Heart right ventricle (tissue), 16 donors: Measurements from ENCODE around the gene PCBP4. TPM values are rescaled to one million over a fixed set of nuclear protein-coding genes. Genes with fewer than 3 reads are reported as not detected.

Experiments
- ATAC-seq, 8 donors: fragments of 200-7000 bp; cut with Tn5 transposase; one replicate each; pipeline ENCODE4 v1.9.1; 2020; ENCODE audit warnings: mild to moderate bottlenecking in 8 of 8, moderate library complexity in 8 of 8, moderate number of reproducible peaks in 1 of 8
- DNase-seq, 2 donors: peaks; one replicate each; pipeline ENCODE4 v3.0.0-alpha.2; 2020
- H3K27ac ChIP-seq, 10 donors: fragments of 200-600 bp; sonication (generic) in 2 of 10; one replicate each; pipeline versions ENCODE4 v1.5.0 to v1.8.0; 2020 to 2022; ENCODE audit warnings: mild to moderate bottlenecking in 3 of 10
- H3K27me3 ChIP-seq, 7 donors: fragments of 200-600 bp; one replicate each; pipeline ENCODE4 v1.8.0; 2021 to 2022; ENCODE audit warnings: mild to moderate bottlenecking in 2 of 7
- H3K36me3 ChIP-seq, 9 donors: fragments of 200-600 bp; sonication (generic) in 1 of 9; one replicate each; pipeline versions ENCODE4 v1.5.0 to v1.8.0; 2020 to 2022; ENCODE audit warnings: mild to moderate bottlenecking in 2 of 9
- H3K4me1 ChIP-seq, 9 donors: fragments of 200-600 bp; sonication (generic) in 1 of 9; one replicate each; pipeline versions ENCODE4 v1.5.0 to v1.8.0; 2020 to 2022; ENCODE audit warnings: mild to moderate bottlenecking in 4 of 9
- H3K4me3 ChIP-seq, 10 donors: fragments of 200-600 bp; sonication (generic) in 2 of 10; one replicate each; pipeline versions ENCODE4 v1.5.0 to v1.8.0; 2020 to 2022; ENCODE audit warnings: mild to moderate bottlenecking in 7 of 10, moderate library complexity in 2 of 10
- H3K9me3 ChIP-seq, 11 donors: fragments of 200-600 bp in 10 of 11; sonication (generic) in 2 of 11; one replicate each; pipeline versions ENCODE4 v1.5.0 to v1.8.0; 2013 to 2022; ENCODE audit warnings: mild to moderate bottlenecking in 2 of 11, control low read depth in 1 of 11, moderate library complexity in 1 of 11
- CTCF ChIP-seq, 9 donors: fragments of 200-600 bp; sonication (generic) in 2 of 9; IDR thresholded peaks; one replicate each; pipeline versions ENCODE4 v1.5.0 to v1.8.0; 2021 to 2022; ENCODE audit warnings: antibody characterized with exemption in 9 of 9, mild to moderate bottlenecking in 5 of 9, moderate library complexity in 1 of 9
- WGBS, 2 donors: extraction: QIAGEN DNeasy Blood & Tissue Kit; methylation state at CpG; one replicate each; pipeline ENCODE4 v1.1.7; 2013; ENCODE audit warnings: inconsistent platforms in 1 of 2; 5-methylcytosine and 5-hydroxymethylcytosine counted together
- intact Hi-C, 10 donors: fragments of 100-400 bp; cut with DNase I; formaldehyde crosslinking; loops; one replicate each; pipeline versions ENCODE4 v1.11.1 to v1.14.2; 2022
- polyA plus RNA-seq, 2 donors: library from polyadenylated mRNA; stranded (reverse); fragments of 200-250 nt; gene quantifications; one replicate each; pipeline ENCODE4 v1.2.3, GENCODE V29; 2013
- total RNA-seq, 10 donors: library from RNA; stranded (reverse); fragmentation: NEBNext Ultra II Directional in 3 of 10; extraction: Animal tissue kit (Norgen Biotek cat#: 25700) in 3 of 10; gene quantifications; one replicate each; pipeline versions ENCODE4 v1.2.1 to v1.2.4, GENCODE V29; 2021 to 2023
- donor health status: Arrhythmogenic right ventricular cardiomyopathy.
- donor health status: ischemic (EF 13 %, LVEDD 7.1; RV severe dilation, severe dysfunction).
- donor health status: healthy with polysubstance abuse.
- donor health status: DM: no; HTN: yes; CAD: no.
- donor health status: DM: no; HTN: no; CAD: no.
- donor health status: ischemic (EF 25% LVEDD 6.9; RV normal size, moderate dysfunction).
- donor health status: ischemic (EF 25% LVEDD 5.7; RV mildly dilated, moderate dysfunction).
- donor health status: healthy.
- donor health status: DM: yes; HTN: yes; CAD: no.
- donor health status: Ischemic cardiomyopathy.
- donor health status: ischemic (EF 35%, LVEDD 5.7; RV mildly dilated, moderate dysfunction).
- donor health status: nonischemic (EF 11% LVEDD 7.7; RV severe dilation, severe dysfunction).
- donor health status: DM: yes; HTN: yes; CAD: no.
- donor health status: PGD.
- donor health status: ischemic (EF 29% LVEDD 5.4; RV normal size, mild dysfunction).
- donor health status: nonischemic (EF 23%, LVEDD 6.1; RV moderate dilation, normal function).

PCBP4 gene
- total and polyA plus RNA-seq, 12 donors, result 55.1 to 123 (median 62.2) TPM

- Histone ChIP-seq H3K9me3 (no peaks in the 10 kb centered on the region), H3K4me3 (no peak overlapping the region), H3K4me1 (peaks cover 11 to 33% (median 29%) of the 10 kb centered on the region in 9 donors), H3K27ac (no peak overlapping the region), H3K36me3 (peaks cover 0 to 63% (median 31%) of the 10 kb centered on the region in 9 donors), H3K27me3 (no peaks in the 10 kb centered on the region)
- intact Hi-C loops, result no loop called here
- ATAC-seq (no peak), DNase-seq (no peak)
- WGBS, 2 donors, result 85 to 89% methylated on average over 9 of the region's 9 CpGs
- TF ChIP-seq CTCF (IDR thresholded peaks at IDR 0.05), result no peak
These were observed 28.4 kb downstream of the PCBP4 start for GRCh38 chr3:51938780-51939425.

DNA sequence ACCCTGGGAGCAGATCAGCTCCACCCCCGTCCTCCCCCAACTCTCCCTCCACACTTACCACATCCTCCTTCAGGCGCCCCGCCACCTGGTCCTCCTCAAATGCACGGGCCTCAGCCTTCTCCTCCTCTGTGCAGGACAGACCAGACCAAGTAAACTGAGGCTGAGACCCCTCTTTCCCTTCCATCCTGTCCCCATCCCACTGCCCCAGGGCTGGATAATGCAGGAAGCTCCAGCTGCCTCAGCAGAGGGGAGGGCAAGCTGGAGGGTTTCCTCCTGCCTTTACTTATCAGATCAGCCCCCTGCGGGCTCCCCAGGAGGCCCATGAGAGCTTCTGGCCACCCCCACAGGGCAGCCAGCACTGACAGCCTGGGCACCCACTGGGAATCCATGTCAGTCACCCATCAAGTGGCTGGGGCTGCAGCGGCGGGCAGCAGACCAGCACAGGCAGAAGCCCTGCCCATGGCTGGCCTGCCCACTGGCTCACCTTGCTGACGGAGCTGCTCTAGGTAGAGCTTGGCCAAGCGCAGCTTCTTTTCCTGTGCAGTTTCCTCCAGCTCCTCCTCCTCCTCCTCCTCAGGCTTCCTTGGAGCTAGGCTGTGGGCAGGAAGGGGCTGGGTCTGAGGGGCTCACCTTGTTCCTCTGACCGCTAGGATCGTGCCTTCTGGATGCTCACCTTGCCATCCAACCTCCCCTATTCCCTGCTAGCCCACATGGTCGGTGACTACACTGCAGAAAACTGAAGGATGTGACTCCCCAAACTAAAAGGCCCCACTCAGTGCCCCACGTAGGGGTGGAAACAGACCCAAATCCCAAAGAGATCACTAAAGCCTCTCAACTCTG lies 29.4 kb downstream of the PCBP4 start:
- H3K36me3 ChIP-seq, result peaks cover 0 to 74% (median 36%) of the 10 kb centered on the region in 9 donors
- 84 to 89% methylated on average over 13 of the region's 13 CpGs for WGBS, 2 donors
- H3K4me3 ChIP-seq, result no peak overlapping the region

DNA sequence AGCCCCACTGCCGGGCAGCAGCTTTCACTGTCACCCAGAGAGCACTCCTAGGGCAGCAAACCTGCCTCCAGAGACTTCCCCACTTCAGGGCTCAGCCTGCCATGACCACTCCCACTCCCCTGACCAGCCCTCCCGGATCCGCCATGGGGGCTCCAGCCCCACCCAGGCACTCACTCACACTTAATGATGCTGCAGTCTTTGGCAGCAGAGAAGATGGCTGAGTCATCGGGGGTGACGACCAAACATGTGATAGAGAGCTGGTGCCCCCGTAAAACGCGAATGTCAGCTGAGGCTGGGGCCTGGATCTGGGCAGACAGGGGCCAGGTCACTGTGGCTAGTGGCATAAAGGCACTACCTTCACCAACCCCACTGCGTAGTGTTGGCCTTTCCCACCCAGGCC lies 30.2 kb downstream of the PCBP4 start:
- no peak overlapping the region for H3K4me3 ChIP-seq
- no peak for TF ChIP-seq CTCF (IDR thresholded peaks at IDR 0.05)
- peaks cover 3 to 20% (median 15%) of the 10 kb centered on the region in 9 donors for H3K4me1 ChIP-seq
- WGBS, 2 donors, result 86 to 87% methylated on average over 9 of the region's 9 CpGs
- H3K36me3 ChIP-seq, result peaks cover 0 to 79% (median 36%) of the 10 kb centered on the region in 9 donors
- no peak overlapping the region for H3K27ac ChIP-seq
- no peak for ATAC-seq
- no peaks in the 10 kb centered on the region for H3K27me3 ChIP-seq
- intact Hi-C loops, result no loop called here
- H3K9me3 ChIP-seq, result no peaks in the 10 kb centered on the region
- no peak for DNase-seq

More for the DNA sequence above, 29.4 kb downstream of the PCBP4 start:
- DNase-seq (no peak), ATAC-seq (no peak)
- no peak for TF ChIP-seq CTCF (IDR thresholded peaks at IDR 0.05)
- intact Hi-C loops, result no loop called here
- Histone ChIP-seq H3K4me1 (peaks cover 8 to 26% (median 21%) of the 10 kb centered on the region in 9 donors), H3K27ac (no peak overlapping the region), H3K27me3 (no peaks in the 10 kb centered on the region), H3K9me3 (no peaks in the 10 kb centered on the region)

DNA sequence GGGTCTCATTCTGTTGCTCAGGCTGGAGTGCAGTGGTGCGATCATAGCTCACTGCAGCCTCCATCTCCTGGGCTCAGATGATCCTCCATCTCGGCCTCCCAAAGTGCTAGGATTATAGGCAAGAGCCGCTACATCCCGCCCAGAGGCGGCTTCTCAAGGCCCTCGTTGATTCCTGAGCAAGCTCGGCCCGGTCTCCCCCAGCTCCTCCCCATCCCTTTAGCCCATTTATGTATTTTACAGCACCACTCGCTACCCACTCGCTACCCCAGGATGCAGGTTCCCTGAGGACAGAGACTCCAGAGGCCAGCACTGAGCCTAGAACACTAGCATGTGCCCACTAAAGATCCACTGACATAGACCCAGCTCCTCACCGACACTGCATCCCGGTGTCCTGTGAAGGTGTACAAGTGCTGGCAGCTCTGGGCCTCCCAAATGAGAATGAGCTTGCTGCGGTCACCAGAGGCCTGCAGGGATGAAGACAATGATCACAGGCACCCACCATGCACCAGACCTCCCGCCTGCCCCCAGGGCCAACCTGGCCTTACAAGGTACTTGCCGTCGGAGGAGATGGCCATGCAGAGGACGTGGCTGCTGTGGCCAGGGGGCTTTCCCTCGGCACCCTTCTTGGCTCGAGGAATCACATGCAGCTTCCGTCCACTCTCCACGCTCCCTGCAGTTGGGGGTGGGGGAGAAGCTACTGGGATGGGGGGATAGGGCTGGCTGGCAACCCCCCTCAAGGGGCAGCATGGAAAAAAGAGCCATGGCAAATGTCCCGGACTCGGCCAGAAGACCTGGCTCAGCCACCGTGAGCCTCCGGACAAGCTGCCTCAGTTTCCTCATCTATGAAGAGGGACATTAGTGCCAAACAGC lies 31.1 kb downstream of the PCBP4 start:
- no peak for ATAC-seq
- Histone ChIP-seq H3K4me1 (peaks cover 3 to 16% (median 11%) of the 10 kb centered on the region in 9 donors), H3K4me3 (no peak overlapping the region), H3K9me3 (no peaks in the 10 kb centered on the region), H3K27ac (no peak overlapping the region), H3K36me3 (peaks cover 0 to 83% (median 36%) of the 10 kb centered on the region in 9 donors), H3K27me3 (no peaks in the 10 kb centered on the region)
- TF ChIP-seq CTCF (IDR thresholded peaks at IDR 0.05), result no peak
- DNase-seq, result no peak
- 96 to 97% methylated on average over 25 of the region's 25 CpGs for WGBS, 2 donors
- intact Hi-C loops, result no loop called here
